HepG2 (cell line): ENCODE results near the gene TAS1R3. TPM values are rescaled to one million over a fixed set of nuclear protein-coding genes. Genes with fewer than 3 reads are reported as not detected.
A peak's percentile ranks its signal among the peaks of the same experiment; 100 is the strongest.

ENCODE experiments used
- ATAC-seq: fragments of 200-7000 bp; cut with Tn5 transposase; 3 replicates; pipeline ENCODE4 v1.9.1; 2020; ENCODE audit warnings: mild to moderate bottlenecking, moderate library complexity
- BruUV-seq: library from RNA; stranded (reverse); fragments of 400-500 nt; replicated peaks from 2 replicates; lab custom pipeline; 2021; lab: Mats Ljungman, UMichigan
- CTCF ChIA-PET: fragments of 300-600 bp; formaldehyde crosslinking; extraction: SDS; loops from one replicate; lab custom pipeline; 2021; ENCODE audit warnings: low total read pairs, inconsistent platforms, low intra/inter-chr PET ratio; lab: Yijun Ruan, JAX
- POLR2A ChIA-PET: fragments of 350-600 bp; sonication (Branson Sonifier 250); formaldehyde crosslinking; loops from one replicate; lab custom pipeline; 2020; ENCODE audit warnings: antibody characterized with exemption, inconsistent platforms; lab: Yijun Ruan, JAX
- DNase-seq: peaks from one replicate; pipeline ENCODE4 v3.0.0-alpha.2; 2015; ENCODE audit warnings: low spot score
- FAIRE-seq: peaks from 3 replicates; lab custom pipeline; 2011; peaks lifted over from hg19 to GRCh38; lab: Jason Lieb, UNC
- H2AFZ ChIP-seq: one replicate; pipeline ENCODE4 v1.6.1; 2011; ENCODE audit warnings: low read length, inconsistent platforms
- H3K27ac ChIP-seq: fragments of 300-600 bp; 3 replicates; pipeline ENCODE4 v1.8.0; 2011; ENCODE audit warnings: mixed run types, mild to moderate bottlenecking, mixed read lengths, low read length, inconsistent platforms; ENCODE audit not compliant: insufficient read depth; ENCODE audit errors: extremely low read length
- H3K27me3 ChIP-seq, 2 experiments: fragments of 200-600 bp in 1 of 2; 2 replicates in 1 of 2; 3 replicates in 1 of 2; pipeline versions ENCODE4 v1.6.0 to v1.8.0; 2011; ENCODE audit warnings: low read length in 2 of 2, mild to moderate bottlenecking in 2 of 2, moderate library complexity in 2 of 2, inconsistent platforms in 1 of 2; ENCODE audit not compliant: insufficient read depth in 2 of 2, control insufficient read depth in 1 of 2
- H3K36me3 ChIP-seq, 2 experiments: fragments of 200-600 bp in 1 of 2; replicated peaks in 1 of 2; 2 replicates in 1 of 2; 3 replicates in 1 of 2; pipeline versions ENCODE4 v1.5.1 to v1.8.0; 2011; ENCODE audit warnings: low read length in 2 of 2, inconsistent platforms in 1 of 2; ENCODE audit not compliant: insufficient read depth in 2 of 2, control insufficient read depth in 1 of 2
- H3K4me1 ChIP-seq: 2 replicates; pipeline ENCODE4 v1.5.1; 2012; ENCODE audit warnings: low read length, inconsistent platforms; ENCODE audit not compliant: insufficient read depth
- H3K4me2 ChIP-seq: 2 replicates; pipeline ENCODE4 v1.6.0; 2011; ENCODE audit warnings: low read depth, low read length, inconsistent platforms
- H3K4me3 ChIP-seq, 3 experiments: fragments of 200-600 bp in 1 of 3; sonication (generic), shearing (Covaris generic) in 1 of 3; replicated peaks in 1 of 3; 2 replicates each; pipeline ENCODE4 v1.5.1; 2011 to 2016; ENCODE audit warnings: low read length in 3 of 3, inconsistent platforms in 2 of 3, low read depth in 2 of 3, mild to moderate bottlenecking in 2 of 3, control low read depth in 1 of 3, mixed read lengths in 1 of 3; ENCODE audit not compliant: insufficient read depth in 1 of 3
- H3K79me2 ChIP-seq: one replicate; pipeline ENCODE4 v1.6.1; 2011; ENCODE audit warnings: low read length, inconsistent platforms; ENCODE audit not compliant: insufficient read depth
- H3K9ac ChIP-seq: 2 replicates; pipeline ENCODE4 v1.6.0; 2011; ENCODE audit warnings: mild to moderate bottlenecking, low read depth, low read length, inconsistent platforms; ENCODE audit not compliant: insufficient read depth
- H3K9me3 ChIP-seq: 2 replicates; pipeline ENCODE4 v1.5.1; 2012; ENCODE audit warnings: mild to moderate bottlenecking, low read length
- H4K20me1 ChIP-seq: 2 replicates; pipeline ENCODE4 v1.6.0; 2011; ENCODE audit warnings: inconsistent platforms, mild to moderate bottlenecking, low read length, moderate library complexity; ENCODE audit not compliant: insufficient read depth
- ASH2L ChIP-seq: fragments of 300-600, 200-600 bp; sonication (generic); IDR thresholded peaks from 2 replicates; pipeline ENCODE4 v1.7.0; 2017; ENCODE audit warnings: low read depth, mild to moderate bottlenecking, moderate library complexity, mixed read lengths, low read length; ENCODE audit not compliant: insufficient read length
- CBX2 ChIP-seq, 2 experiments: fragments of 200-600 bp in 1 of 2; sonication (generic); formaldehyde crosslinking in 1 of 2; IDR thresholded peaks; 2 replicates each; pipeline versions ENCODE4 v1.7.0 to v1.8.1; 2018 to 2022; ENCODE audit warnings: low read depth in 2 of 2, low read length in 1 of 2, mild to moderate bottlenecking in 1 of 2, missing genetic modification reagents in 1 of 2
- CEBPG ChIP-seq: IDR thresholded peaks from 2 replicates; pipeline ENCODE4 v1.6.1; 2016
- ELF3 ChIP-seq: IDR thresholded peaks from 2 replicates; pipeline ENCODE4 v1.6.1; 2016; ENCODE audit warnings: missing genetic modification reagents, missing compliant biosample characterization
- HIVEP1 ChIP-seq: sonication (generic); formaldehyde crosslinking; IDR thresholded peaks from 2 replicates; pipeline ENCODE4 v1.4.0; 2020; ENCODE audit warnings: mild to moderate bottlenecking, missing genetic modification reagents
- STAT5B ChIP-seq: sonication (generic); formaldehyde crosslinking; IDR thresholded peaks from 2 replicates; pipeline ENCODE4 v1.4.0; 2020; ENCODE audit warnings: missing genetic modification reagents
- ZNF121 ChIP-seq: sonication (generic); formaldehyde crosslinking; IDR thresholded peaks from 2 replicates; pipeline ENCODE4 v1.5.0; 2020; ENCODE audit warnings: mild to moderate bottlenecking, missing genetic modification reagents
- ZNF30 ChIP-seq: sonication (generic); formaldehyde crosslinking; IDR thresholded peaks from 2 replicates; pipeline ENCODE4 v1.5.0; 2020; ENCODE audit warnings: mild to moderate bottlenecking, missing genetic modification reagents
- ZNF543 ChIP-seq: sonication (generic); formaldehyde crosslinking; IDR thresholded peaks from 2 replicates; pipeline ENCODE4 v1.4.0; 2020; ENCODE audit warnings: mild to moderate bottlenecking, missing genetic modification reagents
- ZNF558 ChIP-seq: sonication (generic); formaldehyde crosslinking; IDR thresholded peaks from 2 replicates; pipeline ENCODE4 v1.9.0; 2022; ENCODE audit warnings: mild to moderate bottlenecking, missing genetic modification reagents, borderline replicate concordance
- ZSCAN25 ChIP-seq: sonication (generic); formaldehyde crosslinking; IDR thresholded peaks from 2 replicates; pipeline ENCODE4 v1.8.0; 2022; ENCODE audit warnings: mild to moderate bottlenecking, missing genetic modification reagents
- WGBS: methylation state at CpG from one replicate; pipeline ENCODE4 v1.1.6; 2017; ENCODE audit warnings: low lambda C conversion rate; 5-methylcytosine and 5-hydroxymethylcytosine counted together
- in situ Hi-C: cut with HindIII; loops from 2 replicates; pipeline ENCODE4 v1.10.0; 2017; ENCODE audit warnings: low pct_unique_long_range_greater_than_20kb; ENCODE audit not compliant: extremely low pct_ligation_motif_present
- intact Hi-C: fragments of 100-400 bp; cut with micrococcal nuclease; formaldehyde crosslinking; loops from one replicate; pipeline ENCODE4 v1.10.0; 2022; ENCODE audit not compliant: unreplicated experiment
- polyA plus RNA-seq, 8 experiments: library from polyadenylated mRNA; depleted of rRNA in 3 of 8; stranded (reverse) in 7 of 8; unstranded in 1 of 8; fragments of >200 nt; fragmentation: Illumina TruSeq in 4 of 8; extraction: Trizol in 4 of 8; gene quantifications; 2 replicates each; pipeline versions ENCODE4 v1.2.1 to v1.2.3, GENCODE V29; 2011 to 2016; ENCODE audit warnings: low read depth in 4 of 8, missing spikeins in 1 of 8, mixed read lengths in 1 of 8; ENCODE audit not compliant: insufficient read depth in 1 of 8
- total RNA-seq, 5 experiments: library from RNA; depleted of rRNA; stranded (reverse); fragments of >200 nt; fragmentation: Illumina TruSeq; extraction: Trizol; gene quantifications; 2 replicates each; pipeline ENCODE4 v1.2.3, GENCODE V29; 2016; ENCODE audit warnings: low read depth in 1 of 5
- TF ChIP-seq, protein P1 (sequence below): fragments of 450-650 bp; IDR thresholded peaks from 2 replicates; pipeline ENCODE4 v1.6.1; 2017
- TF ChIP-seq, protein P2 (sequence below): IDR thresholded peaks from 2 replicates; pipeline ENCODE4 v1.6.1; 2016; ENCODE audit warnings: low read depth, borderline replicate concordance
- TF ChIP-seq, protein P3 (sequence below): sonication (generic); formaldehyde crosslinking; IDR thresholded peaks from 2 replicates; pipeline ENCODE4 v1.9.0; 2021; ENCODE audit warnings: missing genetic modification reagents, mild to moderate bottlenecking, borderline replicate concordance
- TF ChIP-seq, protein P4 (sequence below): sonication (generic); formaldehyde crosslinking; IDR thresholded peaks from 2 replicates; pipeline ENCODE4 v1.4.0; 2020; ENCODE audit warnings: missing genetic modification reagents, borderline replicate concordance

The TAS1R3 gene
- total and polyA plus RNA-seq, 2 of the 13 experiments (the other 11 are each of a cell fraction or from before 2014, with no cell fraction given), result 0.13 to 0.15 TPM

DNA sequence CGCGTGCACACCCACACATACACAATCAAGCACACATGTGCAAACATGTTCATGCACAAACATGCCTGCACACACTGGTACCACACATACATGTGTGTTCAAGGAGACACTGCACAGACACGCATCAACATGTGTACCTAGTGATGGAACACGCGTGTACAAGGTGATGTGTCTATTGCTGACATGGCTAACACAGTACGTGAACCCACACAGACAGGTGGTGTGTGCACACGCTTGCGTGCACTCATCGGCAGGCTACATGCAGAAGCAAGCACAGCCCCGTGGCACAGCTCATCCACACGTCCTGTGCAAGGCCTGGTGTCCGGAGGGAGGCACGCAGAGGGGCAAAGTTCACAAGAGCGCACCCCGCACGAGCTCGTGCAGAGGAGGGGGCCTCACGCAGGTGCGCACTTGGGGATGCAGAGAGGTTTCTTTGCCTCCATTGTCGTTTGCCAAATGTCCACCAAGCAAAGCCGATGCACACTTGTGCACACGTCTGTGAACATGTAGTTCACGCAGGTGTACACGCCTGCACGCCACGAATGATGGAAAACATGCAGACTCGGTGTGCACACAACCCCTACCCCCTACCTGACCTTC, 24.3 kb upstream of the TAS1R3 start (continued):
- 0 out of 2 replicates have a peak, but pooled peaks have one; percentile 30 for TF ChIP-seq ZNF30 (CRISPR knock-in tag)
- peak; percentile 10; the same call in 1 of the 2 replicates for TF ChIP-seq ZNF121 (CRISPR knock-in tag)
- TF ChIP-seq CEBPG (CRISPR knock-in tag), result no peak
- TF ChIP-seq, protein P1, sequence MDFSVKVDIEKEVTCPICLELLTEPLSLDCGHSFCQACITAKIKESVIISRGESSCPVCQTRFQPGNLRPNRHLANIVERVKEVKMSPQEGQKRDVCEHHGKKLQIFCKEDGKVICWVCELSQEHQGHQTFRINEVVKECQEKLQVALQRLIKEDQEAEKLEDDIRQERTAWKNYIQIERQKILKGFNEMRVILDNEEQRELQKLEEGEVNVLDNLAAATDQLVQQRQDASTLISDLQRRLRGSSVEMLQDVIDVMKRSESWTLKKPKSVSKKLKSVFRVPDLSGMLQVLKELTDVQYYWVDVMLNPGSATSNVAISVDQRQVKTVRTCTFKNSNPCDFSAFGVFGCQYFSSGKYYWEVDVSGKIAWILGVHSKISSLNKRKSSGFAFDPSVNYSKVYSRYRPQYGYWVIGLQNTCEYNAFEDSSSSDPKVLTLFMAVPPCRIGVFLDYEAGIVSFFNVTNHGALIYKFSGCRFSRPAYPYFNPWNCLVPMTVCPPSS, result no peak
- TF ChIP-seq, all 625 proteins: peak for 127

DNA sequence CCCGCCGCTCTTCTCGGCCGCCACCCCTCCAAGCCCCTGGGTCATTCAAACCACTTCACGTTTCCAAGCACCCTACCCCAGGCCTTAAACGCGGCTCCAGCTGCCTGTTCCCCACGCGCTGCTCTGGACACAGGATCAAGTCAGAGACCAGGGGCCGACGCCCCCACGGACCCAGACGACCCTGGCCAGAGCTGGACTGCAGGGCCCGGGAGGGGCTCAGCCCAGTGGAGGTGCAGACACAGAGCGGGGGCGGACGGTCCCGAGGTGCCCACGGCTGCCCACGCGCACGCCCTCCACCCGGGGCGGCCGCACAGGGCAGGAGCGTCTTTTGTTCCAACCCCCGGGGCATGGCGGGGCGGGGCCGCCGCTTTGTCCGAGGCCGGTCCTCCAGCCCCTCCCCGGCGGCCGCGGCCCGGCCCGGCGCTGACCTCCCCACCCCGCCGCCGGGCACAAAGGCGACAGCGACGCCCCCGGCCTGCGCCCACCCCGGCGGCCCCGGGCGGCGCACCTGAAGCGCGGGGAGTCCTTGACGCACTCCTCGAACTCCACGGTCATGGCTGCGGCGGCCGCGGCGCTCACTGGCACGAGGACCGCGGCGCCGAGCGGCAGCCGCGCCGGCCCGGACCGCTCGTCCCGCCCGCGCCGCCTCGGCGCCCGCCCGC, 23.7 kb upstream of the TAS1R3 start:
- no peak for ATAC-seq
- CTCF ChIA-PET, result no interaction called here
- no TSS peak for BruUV-seq
- TF ChIP-seq, protein P2, sequence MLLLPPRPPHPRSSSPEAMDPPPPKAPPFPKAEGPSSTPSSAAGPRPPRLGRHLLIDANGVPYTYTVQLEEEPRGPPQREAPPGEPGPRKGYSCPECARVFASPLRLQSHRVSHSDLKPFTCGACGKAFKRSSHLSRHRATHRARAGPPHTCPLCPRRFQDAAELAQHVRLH (CRISPR knock-in tag), result no peak
- TF ChIP-seq HIVEP1 (CRISPR knock-in tag), result 0 out of 2 replicates have a peak, but pooled peaks have one; percentile 21
- 0 out of 2 replicates have a peak, but pooled peaks have one; percentile 21 for TF ChIP-seq ZNF543 (CRISPR knock-in tag)
- no peak for TF ChIP-seq CBX2 (IDR thresholded peaks at IDR 0.05; ENCODE audit: low read depth, low read length)
- TF ChIP-seq CBX2 (CRISPR knock-in tag; IDR thresholded peaks at IDR 0.05; ENCODE audit: low read depth), result no peak
- TF ChIP-seq ZSCAN25 (CRISPR knock-in tag), result no peak; the same call in 1 of the 2 replicates
- no peak for TF ChIP-seq ELF3 (CRISPR knock-in tag)
- TF ChIP-seq, protein P3, sequence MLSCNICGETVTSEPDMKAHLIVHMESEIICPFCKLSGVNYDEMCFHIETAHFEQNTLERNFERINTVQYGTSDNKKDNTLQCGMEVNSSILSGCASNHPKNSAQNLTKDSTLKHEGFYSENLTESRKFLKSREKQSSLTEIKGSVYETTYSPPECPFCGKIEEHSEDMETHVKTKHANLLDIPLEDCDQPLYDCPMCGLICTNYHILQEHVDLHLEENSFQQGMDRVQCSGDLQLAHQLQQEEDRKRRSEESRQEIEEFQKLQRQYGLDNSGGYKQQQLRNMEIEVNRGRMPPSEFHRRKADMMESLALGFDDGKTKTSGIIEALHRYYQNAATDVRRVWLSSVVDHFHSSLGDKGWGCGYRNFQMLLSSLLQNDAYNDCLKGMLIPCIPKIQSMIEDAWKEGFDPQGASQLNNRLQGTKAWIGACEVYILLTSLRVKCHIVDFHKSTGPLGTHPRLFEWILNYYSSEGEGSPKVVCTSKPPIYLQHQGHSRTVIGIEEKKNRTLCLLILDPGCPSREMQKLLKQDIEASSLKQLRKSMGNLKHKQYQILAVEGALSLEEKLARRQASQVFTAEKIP (CRISPR knock-in tag), result no peak
- TF ChIP-seq, protein P4, sequence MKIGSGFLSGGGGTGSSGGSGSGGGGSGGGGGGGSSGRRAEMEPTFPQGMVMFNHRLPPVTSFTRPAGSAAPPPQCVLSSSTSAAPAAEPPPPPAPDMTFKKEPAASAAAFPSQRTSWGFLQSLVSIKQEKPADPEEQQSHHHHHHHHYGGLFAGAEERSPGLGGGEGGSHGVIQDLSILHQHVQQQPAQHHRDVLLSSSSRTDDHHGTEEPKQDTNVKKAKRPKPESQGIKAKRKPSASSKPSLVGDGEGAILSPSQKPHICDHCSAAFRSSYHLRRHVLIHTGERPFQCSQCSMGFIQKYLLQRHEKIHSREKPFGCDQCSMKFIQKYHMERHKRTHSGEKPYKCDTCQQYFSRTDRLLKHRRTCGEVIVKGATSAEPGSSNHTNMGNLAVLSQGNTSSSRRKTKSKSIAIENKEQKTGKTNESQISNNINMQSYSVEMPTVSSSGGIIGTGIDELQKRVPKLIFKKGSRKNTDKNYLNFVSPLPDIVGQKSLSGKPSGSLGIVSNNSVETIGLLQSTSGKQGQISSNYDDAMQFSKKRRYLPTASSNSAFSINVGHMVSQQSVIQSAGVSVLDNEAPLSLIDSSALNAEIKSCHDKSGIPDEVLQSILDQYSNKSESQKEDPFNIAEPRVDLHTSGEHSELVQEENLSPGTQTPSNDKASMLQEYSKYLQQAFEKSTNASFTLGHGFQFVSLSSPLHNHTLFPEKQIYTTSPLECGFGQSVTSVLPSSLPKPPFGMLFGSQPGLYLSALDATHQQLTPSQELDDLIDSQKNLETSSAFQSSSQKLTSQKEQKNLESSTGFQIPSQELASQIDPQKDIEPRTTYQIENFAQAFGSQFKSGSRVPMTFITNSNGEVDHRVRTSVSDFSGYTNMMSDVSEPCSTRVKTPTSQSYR (CRISPR knock-in tag), result no peak
- TF ChIP-seq ZNF558 (CRISPR knock-in tag), result 0 out of 2 replicates have a peak, but pooled peaks have one; percentile 9
- TF ChIP-seq ASH2L, result peak; percentile 15
- TF ChIP-seq STAT5B (CRISPR knock-in tag), result no peak

More for the DNA sequence above, 23.7 kb upstream of the TAS1R3 start:
- peaks cover 4 to 15% of the 10 kb centered on the region in 2 experiments; a peak in 1 of 5 replicates for H3K36me3 ChIP-seq
- POLR2A ChIA-PET, result interaction anchor here (0.7 to 0.9 kb wide), 4 partner anchors 34 to 179 kb away, joined by 3 to 4 read pairs (median 3); partner anchors contain the start of gene UBE2J2
- peak overlapping the region; percentile 88 for H3K9ac ChIP-seq
- peaks cover 15% of the 10 kb centered on the region for H3K79me2 ChIP-seq
- in situ Hi-C loops (no loop called here), intact Hi-C loops (no loop called here)
- peaks cover 37% of the 10 kb centered on the region for H3K4me1 ChIP-seq
- no peaks in the 10 kb centered on the region; the same call in 1 of the 2 replicates for H4K20me1 ChIP-seq
- no peak overlapping the region for H2AFZ ChIP-seq
- H3K4me3 ChIP-seq, result peak overlapping the region; percentile 77 to 93 (median 91)
- H3K9me3 ChIP-seq, result no peaks in the 10 kb centered on the region
- peak overlapping the region; percentile 98 for H3K4me2 ChIP-seq
- no peaks in the 10 kb centered on the region for H3K27me3 ChIP-seq
- DNase-seq (no peak), FAIRE-seq (no peak)
- 0% methylated on average over 5 of the region's 83 CpGs for WGBS
- H3K27ac ChIP-seq, result peak overlapping the region; percentile 79
